Activated T-cell treated with anti-CD3 and anti-CD28 coated beads, Interleukin-2, amount 50 U/mL, for 72 hours (primary cell): ENCODE measurements around the gene ZNF587B. TPM values are rescaled to one million over a fixed set of nuclear protein-coding genes. Genes with fewer than 3 reads are reported as not detected.
"Not testable (repeated sequence)": the region's sequence is repeated elsewhere in the genome, so short reads cannot be mapped to it uniquely, and the experiment has no call there.

Experiments used
- ATAC-seq, 2 donors: fragments of 150-1000 bp; cut with Tn5 transposase; replicated peaks in 1 of 2; 2 replicates each; pipeline ENCODE4 v1.10.0; 2021; ENCODE audit warnings: moderate library complexity in 2 of 2, mild to moderate bottlenecking in 1 of 2
- DNase-seq, 2 donors: peaks; one replicate each; pipeline ENCODE4 v3.0.0; 2021 to 2022; ENCODE audit warnings: mixed read lengths in 1 of 2
- H3K27ac Mint-ChIP-seq: one replicate; pipeline ENCODE4 v1.8.0; 2022; ENCODE audit warnings: mild to moderate bottlenecking, moderate library complexity, mixed read lengths
- H3K27me3 Mint-ChIP-seq: one replicate; pipeline ENCODE4 v1.8.0; 2022; ENCODE audit warnings: low read depth, mixed read lengths
- H3K36me3 Mint-ChIP-seq, 2 donors: one replicate each; pipeline ENCODE4 v1.8.0; 2022; ENCODE audit warnings: mixed read lengths in 2 of 2, mild to moderate bottlenecking in 1 of 2; ENCODE audit not compliant: insufficient read depth in 2 of 2
- H3K4me1 Mint-ChIP-seq: one replicate; pipeline ENCODE4 v1.8.0; 2022; ENCODE audit warnings: low read depth, mixed read lengths
- H3K4me3 Mint-ChIP-seq, 2 donors: one replicate each; pipeline ENCODE4 v1.8.0; 2022; ENCODE audit warnings: mild to moderate bottlenecking in 2 of 2, mixed read lengths in 2 of 2, moderate library complexity in 2 of 2
- H3K9me3 Mint-ChIP-seq, 2 donors: one replicate each; pipeline ENCODE4 v1.8.0; 2022; ENCODE audit warnings: mixed read lengths in 2 of 2
- total RNA-seq, 2 donors: library from RNA; stranded (reverse); gene quantifications; one replicate each; pipeline ENCODE4 v1.2.3, GENCODE V29; 2022

ZNF587B gene
- 10 to 100 TPM; 16.8 to 18.0 TPM for total RNA-seq

- H3K4me3 Mint-ChIP-seq, result no peak within 1 kb of the TSS
- ATAC-seq, result no peak
Measured at GRCh38 chr19:57830071-57830602, at the start of gene ZNF587B. Gene ZNF587B (plus strand): TSS chr19:57830299. CDS start chr19:57830529, 230 bp downstream.

DNA sequence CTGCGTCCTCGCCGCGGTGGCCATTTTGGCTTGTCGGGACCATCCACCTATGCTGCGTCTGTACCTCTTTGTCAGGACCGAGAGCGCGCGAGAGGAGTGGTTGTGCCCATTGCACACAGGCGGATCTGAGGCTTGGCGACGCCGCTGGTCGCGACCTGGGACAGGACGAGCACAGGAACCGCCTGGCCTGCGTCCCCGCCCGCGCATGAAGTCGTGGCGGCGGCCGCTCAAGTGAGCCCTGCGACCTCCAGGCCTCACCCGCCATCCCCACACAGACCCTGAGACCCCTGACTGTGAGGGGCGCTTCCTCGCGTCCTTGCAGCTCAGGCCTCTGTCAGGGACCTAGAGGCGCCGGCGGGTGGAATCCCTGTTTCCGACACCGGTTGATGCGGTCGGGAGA is 43.8 kb upstream of the ZNF587B start:
- DNase-seq, result no peak
- no peak overlapping the region for H3K27ac Mint-ChIP-seq
- H3K4me1 Mint-ChIP-seq, result no peaks in the 10 kb centered on the region
- no peak for ATAC-seq
- no peak overlapping the region for H3K4me3 Mint-ChIP-seq
- no peaks in the 10 kb centered on the region for H3K27me3 Mint-ChIP-seq
- H3K9me3 Mint-ChIP-seq, result peaks cover 9 to 31% of the 10 kb centered on the region in 2 donors
- peaks cover 39 to 56% of the 10 kb centered on the region in 2 donors for H3K36me3 Mint-ChIP-seq

More at GRCh38 chr19:57830071-57830602, at the start of gene ZNF587B:
- Mint-ChIP-seq H3K27me3 (no peaks in the 10 kb centered on the region), H3K27ac (peak within 1 kb of the TSS; percentile 3), H3K9me3 (no peaks in the 10 kb centered on the region), H3K4me1 (peaks cover 6% of the 10 kb centered on the region), H3K36me3 (peaks cover 5 to 14% of the 10 kb centered on the region in 2 donors)
- peak; percentile 21 to 37 for DNase-seq

DNA sequence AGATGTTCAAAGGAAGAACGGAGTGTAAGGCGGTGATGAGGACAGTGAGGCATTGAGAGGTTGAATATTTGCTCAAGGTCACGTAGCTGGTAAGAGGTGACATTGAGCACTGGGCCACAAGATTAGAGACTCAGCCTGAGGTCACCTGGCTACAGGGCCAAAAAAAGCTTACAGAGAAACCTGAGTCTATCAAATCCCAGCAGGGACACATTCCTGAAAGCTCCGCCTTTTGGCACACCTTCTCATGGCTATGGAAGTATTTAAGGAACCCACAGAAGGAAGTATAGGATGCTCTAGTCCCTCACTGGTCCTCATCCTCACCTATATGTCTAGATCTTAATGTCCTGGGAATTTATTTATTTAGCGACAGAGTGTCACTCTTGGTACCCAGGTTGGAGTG is 43.2 kb upstream of the ZNF587B start:
- peaks cover 9 to 31% of the 10 kb centered on the region in 2 donors for H3K9me3 Mint-ChIP-seq
- no peak for ATAC-seq
- no peak overlapping the region for H3K4me3 Mint-ChIP-seq
- H3K36me3 Mint-ChIP-seq, result peaks cover 38 to 58% of the 10 kb centered on the region in 2 donors
- DNase-seq, result no peak
- H3K27me3 Mint-ChIP-seq, result no peaks in the 10 kb centered on the region
- no peak overlapping the region for H3K27ac Mint-ChIP-seq
- H3K4me1 Mint-ChIP-seq, result no peaks in the 10 kb centered on the region

GRCh38 chr19:57788114-57788692 is 41.9 kb upstream of the ZNF587B start:
- Mint-ChIP-seq H3K36me3 (peaks cover 42 to 57% of the 10 kb centered on the region in 2 donors), H3K9me3 (peaks cover 11 to 31% of the 10 kb centered on the region in 2 donors), H3K27me3 (no peaks in the 10 kb centered on the region), H3K27ac (no peak overlapping the region), H3K4me3 (no peak overlapping the region), H3K4me1 (no peaks in the 10 kb centered on the region)
- ATAC-seq (no peak), DNase-seq (no peak)

GRCh38 chr19:57789288-57789687 is 40.8 kb upstream of the ZNF587B start:
- no peaks in the 10 kb centered on the region for H3K4me1 Mint-ChIP-seq

DNA sequence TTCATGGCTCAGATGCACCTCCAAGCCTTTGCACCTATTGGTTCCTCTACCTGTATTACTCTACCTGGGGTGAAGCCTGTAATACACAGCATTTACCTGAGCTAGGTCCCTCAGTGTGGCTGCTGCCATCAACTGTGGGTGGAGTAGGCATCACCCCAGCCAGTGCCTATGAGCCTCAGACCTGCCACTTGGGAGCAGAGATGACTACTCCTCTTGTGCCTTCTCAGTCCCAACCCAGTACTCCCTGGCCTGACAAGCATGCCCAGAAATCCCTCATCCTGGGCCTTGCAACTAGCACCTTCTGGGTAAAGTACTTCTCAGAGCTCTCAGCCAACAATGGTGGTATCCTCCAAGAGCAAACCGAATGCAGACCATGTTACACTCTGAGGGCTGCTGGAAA is 33.5 kb upstream of the ZNF587B start:
- not testable (repeated sequence) for ATAC-seq, DNase-seq, H3K4me3 Mint-ChIP-seq, H3K4me1 Mint-ChIP-seq, H3K27me3 Mint-ChIP-seq, H3K9me3 Mint-ChIP-seq, H3K27ac Mint-ChIP-seq
- peaks cover 14 to 35% of the 10 kb centered on the region in 2 donors for H3K36me3 Mint-ChIP-seq

More at GRCh38 chr19:57789288-57789687, 40.8 kb upstream of the ZNF587B start:
- DNase-seq, result no peak
- Mint-ChIP-seq H3K27me3 (no peaks in the 10 kb centered on the region), H3K4me3 (no peak overlapping the region), H3K27ac (no peak overlapping the region), H3K36me3 (peaks cover 43 to 57% of the 10 kb centered on the region in 2 donors), H3K9me3 (peaks cover 11 to 31% of the 10 kb centered on the region in 2 donors)
- ATAC-seq, result no peak

DNA sequence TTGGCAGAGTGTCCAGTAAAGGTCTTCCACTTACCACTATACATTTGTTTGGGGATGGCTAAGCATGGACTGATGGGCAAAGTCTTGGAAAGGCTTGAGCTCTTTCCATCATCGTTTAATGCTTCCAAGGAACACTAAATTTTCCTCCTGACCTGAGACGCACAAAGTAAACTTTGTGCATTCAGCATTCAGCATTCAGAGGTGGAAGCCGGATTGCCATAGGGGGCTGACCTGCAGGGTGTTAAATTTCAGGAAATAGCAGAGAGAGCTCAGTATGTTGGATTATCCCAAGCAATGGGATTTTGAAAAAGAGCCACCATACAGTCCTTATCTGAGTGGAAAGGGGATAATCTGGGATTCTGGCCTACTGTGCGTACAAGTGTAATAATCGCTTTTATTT is 29.4 kb upstream of the ZNF587B start:
- Mint-ChIP-seq H3K4me3 (no peak overlapping the region), H3K27me3 (no peaks in the 10 kb centered on the region), H3K27ac (no peak overlapping the region), H3K9me3 (no peaks in the 10 kb centered on the region), H3K36me3 (peaks cover 6 to 24% of the 10 kb centered on the region in 2 donors), H3K4me1 (peaks cover 15% of the 10 kb centered on the region)
- no peak for DNase-seq
- ATAC-seq, result no peak

DNA sequence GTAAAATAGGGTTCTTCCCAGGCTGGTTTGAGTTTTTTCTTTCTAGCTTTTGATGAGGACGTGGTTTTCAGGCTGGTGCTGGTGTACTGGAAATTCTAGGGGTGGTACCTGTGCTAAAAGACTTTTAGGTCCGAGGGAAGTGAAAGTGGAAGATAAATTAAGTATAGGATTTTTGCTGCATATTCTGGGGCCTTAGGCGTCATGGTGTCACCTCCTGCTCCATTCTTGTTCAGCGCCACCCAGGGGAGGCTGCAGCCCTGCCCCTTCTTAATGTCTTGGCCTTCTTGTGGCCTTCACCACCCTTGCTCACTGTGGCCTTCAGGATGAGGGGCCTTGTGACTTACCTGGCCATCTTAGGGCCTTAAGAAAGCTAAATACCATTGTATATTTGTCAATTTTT is 27.8 kb upstream of the ZNF587B start:
- H3K9me3 Mint-ChIP-seq, result no peaks in the 10 kb centered on the region
- DNase-seq (no peak), ATAC-seq (no peak)
- H3K27me3 Mint-ChIP-seq, result no peaks in the 10 kb centered on the region
- peaks cover 4 to 20% of the 10 kb centered on the region in 2 donors for H3K36me3 Mint-ChIP-seq
- H3K4me1 Mint-ChIP-seq, result peaks cover 15% of the 10 kb centered on the region
- H3K4me3 Mint-ChIP-seq, result no peak overlapping the region
- H3K27ac Mint-ChIP-seq, result no peak overlapping the region

DNA sequence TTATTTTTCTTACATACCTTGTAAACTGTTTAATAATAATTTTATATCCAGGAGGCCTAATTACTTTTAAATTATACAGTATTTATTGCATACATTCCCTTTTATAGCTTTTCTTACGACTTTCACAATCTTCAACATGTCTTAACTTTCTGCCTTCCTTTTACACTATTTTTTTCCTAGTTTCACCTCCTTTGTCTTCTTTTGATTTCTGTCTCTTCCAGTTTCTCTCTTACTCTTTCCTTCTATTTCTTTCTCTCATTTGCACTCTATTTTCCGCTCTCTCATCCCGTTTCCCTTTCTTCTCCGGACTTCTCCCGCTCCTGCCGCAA is 26.9 kb upstream of the ZNF587B start:
- Mint-ChIP-seq H3K4me1 (peaks cover 15% of the 10 kb centered on the region), H3K4me3 (peak overlapping the region; percentile 68 to 82), H3K27ac (peak overlapping the region; percentile 27), H3K36me3 (peaks cover 4 to 20% of the 10 kb centered on the region in 2 donors), H3K27me3 (no peaks in the 10 kb centered on the region), H3K9me3 (no peaks in the 10 kb centered on the region)
- DNase-seq (no peak), ATAC-seq (no peak)

DNA sequence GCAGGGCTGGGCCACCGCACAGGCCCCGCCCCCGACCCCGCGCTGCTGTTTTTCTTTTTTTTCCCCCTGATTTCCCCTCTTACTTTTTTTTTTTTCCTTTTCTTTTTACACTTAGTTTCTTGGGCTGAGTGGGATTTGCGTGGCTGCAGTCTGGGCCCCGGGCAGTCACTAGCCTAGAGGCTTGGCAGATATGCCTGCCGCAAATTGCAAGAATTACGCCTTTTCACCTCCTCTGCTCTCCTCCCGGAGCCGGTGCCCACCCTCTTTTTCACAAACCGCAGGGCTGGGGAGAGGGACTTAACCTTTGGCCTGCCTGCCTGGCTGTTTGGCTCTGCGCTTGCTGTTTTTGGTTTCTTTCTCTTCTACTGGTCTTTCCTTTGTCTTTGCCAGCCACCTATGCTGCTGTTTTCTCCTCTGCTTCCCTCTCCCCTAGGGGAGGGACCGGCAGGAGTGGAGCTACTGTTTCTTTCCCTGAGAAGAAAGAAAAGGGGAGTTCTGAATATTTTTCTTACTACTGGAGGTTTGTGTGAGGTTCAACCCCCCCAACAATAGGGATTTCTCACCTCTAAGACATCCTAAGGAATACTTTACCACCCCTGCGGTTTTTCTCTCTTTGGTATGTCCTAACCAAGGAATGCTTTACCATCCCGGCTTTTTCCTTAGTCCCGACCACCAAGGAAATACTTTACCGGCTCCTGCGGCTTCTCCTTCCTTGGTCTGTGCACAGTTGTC is 26.3 kb upstream of the ZNF587B start:
- Mint-ChIP-seq H3K9me3 (no peaks in the 10 kb centered on the region), H3K4me3 (peak overlapping the region; percentile 68 to 82), H3K27ac (peak overlapping the region; percentile 27), H3K4me1 (peaks cover 15% of the 10 kb centered on the region), H3K27me3 (no peaks in the 10 kb centered on the region), H3K36me3 (peaks cover 4 to 23% of the 10 kb centered on the region in 2 donors)
- no peak for DNase-seq
- peak in 1 of 2 donors; percentile 24 for ATAC-seq

GRCh38 chr19:57807541-57807940 is 22.6 kb upstream of the ZNF587B start:
- H3K27me3 Mint-ChIP-seq, result no peaks in the 10 kb centered on the region
- H3K4me1 Mint-ChIP-seq, result peaks cover 32% of the 10 kb centered on the region
- no peak for ATAC-seq
- H3K4me3 Mint-ChIP-seq, result no peak overlapping the region
- DNase-seq, result no peak
- H3K36me3 Mint-ChIP-seq, result peaks cover 12 to 28% of the 10 kb centered on the region in 2 donors
- no peaks in the 10 kb centered on the region for H3K9me3 Mint-ChIP-seq
- no peak overlapping the region for H3K27ac Mint-ChIP-seq

- not testable (repeated sequence) for H3K9me3 Mint-ChIP-seq, DNase-seq, H3K27ac Mint-ChIP-seq, H3K27me3 Mint-ChIP-seq, H3K4me3 Mint-ChIP-seq, ATAC-seq
- Mint-ChIP-seq H3K4me1 (peaks cover 47% of the 10 kb centered on the region), H3K36me3 (peaks cover 16 to 19% of the 10 kb centered on the region in 2 donors)
Measured at GRCh38 chr19:57810410-57811295, 19.4 kb upstream of the ZNF587B start.

DNA sequence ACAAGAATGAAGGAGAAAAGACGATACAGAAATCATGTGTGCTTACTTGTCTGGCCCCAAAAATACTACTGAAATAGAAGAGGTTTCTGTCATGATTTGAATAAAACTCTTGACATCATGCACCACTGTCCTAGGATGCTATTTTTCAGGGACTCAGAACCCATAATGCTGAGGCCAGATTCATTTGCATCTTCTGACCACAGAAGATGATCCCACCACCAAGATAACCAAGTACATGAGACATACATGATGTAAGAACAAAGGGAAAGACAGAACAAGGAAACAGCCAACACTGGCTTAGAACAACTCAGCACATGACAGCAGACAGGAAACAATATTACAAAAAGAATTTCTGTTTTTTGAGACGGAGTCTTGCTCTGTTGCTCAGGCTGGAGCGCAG is 17.9 kb upstream of the ZNF587B start:
- Mint-ChIP-seq H3K9me3 (no peaks in the 10 kb centered on the region), H3K27me3 (no peaks in the 10 kb centered on the region), H3K36me3 (peaks cover 14% of the 10 kb centered on the region in 2 donors), H3K27ac (peak overlapping the region; percentile 5), H3K4me1 (peaks cover 58% of the 10 kb centered on the region), H3K4me3 (peak overlapping the region; percentile 95 to 96)
- DNase-seq, result peak; percentile 12 to 22
- peak; percentile 55 to 66 for ATAC-seq
